ENCODE results near the gene PRSS33. TPM values are rescaled to one million over a fixed set of nuclear protein-coding genes. Genes with fewer than 3 reads are reported as not detected.

PRSS33 gene
- polyA plus RNA-seq, 2 of the 4 experiments (the other 2 are of a cell fraction) = 0.04 TPM; not detected in 1

- Histone ChIP-seq H3K27ac (no peak overlapping the region), H3K4me3 (no peak overlapping the region), H3K9me3 (no peaks in the 10 kb centered on the region), H3K4me2 (no peak overlapping the region), H3K4me1 (no peaks in the 10 kb centered on the region)
- no peak for TF ChIP-seq ZFP36 (IDR thresholded peaks at IDR 0.05; ENCODE audit: borderline replicate concordance, partially characterized antibody)
- TF ChIP-seq EP300 (IDR thresholded peaks at IDR 0.05) = no peak
- TF ChIP-seq, protein P1, sequence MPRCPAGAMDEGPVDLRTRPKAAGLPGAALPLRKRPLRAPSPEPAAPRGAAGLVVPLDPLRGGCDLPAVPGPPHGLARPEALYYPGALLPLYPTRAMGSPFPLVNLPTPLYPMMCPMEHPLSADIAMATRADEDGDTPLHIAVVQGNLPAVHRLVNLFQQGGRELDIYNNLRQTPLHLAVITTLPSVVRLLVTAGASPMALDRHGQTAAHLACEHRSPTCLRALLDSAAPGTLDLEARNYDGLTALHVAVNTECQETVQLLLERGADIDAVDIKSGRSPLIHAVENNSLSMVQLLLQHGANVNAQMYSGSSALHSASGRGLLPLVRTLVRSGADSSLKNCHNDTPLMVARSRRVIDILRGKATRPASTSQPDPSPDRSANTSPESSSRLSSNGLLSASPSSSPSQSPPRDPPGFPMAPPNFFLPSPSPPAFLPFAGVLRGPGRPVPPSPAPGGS (IDR thresholded peaks at IDR 0.05) = no peak
- TF ChIP-seq, protein P2, sequence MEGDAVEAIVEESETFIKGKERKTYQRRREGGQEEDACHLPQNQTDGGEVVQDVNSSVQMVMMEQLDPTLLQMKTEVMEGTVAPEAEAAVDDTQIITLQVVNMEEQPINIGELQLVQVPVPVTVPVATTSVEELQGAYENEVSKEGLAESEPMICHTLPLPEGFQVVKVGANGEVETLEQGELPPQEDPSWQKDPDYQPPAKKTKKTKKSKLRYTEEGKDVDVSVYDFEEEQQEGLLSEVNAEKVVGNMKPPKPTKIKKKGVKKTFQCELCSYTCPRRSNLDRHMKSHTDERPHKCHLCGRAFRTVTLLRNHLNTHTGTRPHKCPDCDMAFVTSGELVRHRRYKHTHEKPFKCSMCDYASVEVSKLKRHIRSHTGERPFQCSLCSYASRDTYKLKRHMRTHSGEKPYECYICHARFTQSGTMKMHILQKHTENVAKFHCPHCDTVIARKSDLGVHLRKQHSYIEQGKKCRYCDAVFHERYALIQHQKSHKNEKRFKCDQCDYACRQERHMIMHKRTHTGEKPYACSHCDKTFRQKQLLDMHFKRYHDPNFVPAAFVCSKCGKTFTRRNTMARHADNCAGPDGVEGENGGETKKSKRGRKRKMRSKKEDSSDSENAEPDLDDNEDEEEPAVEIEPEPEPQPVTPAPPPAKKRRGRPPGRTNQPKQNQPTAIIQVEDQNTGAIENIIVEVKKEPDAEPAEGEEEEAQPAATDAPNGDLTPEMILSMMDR (IDR thresholded peaks at IDR 0.05) = no peak
- TF ChIP-seq CHD2 (IDR thresholded peaks at IDR 0.05; ENCODE audit: low read length, partially characterized antibody) = no peak
- TF ChIP-seq KDM5A (IDR thresholded peaks at IDR 0.05) = no peak
- TF ChIP-seq EHMT2 (IDR thresholded peaks at IDR 0.05; ENCODE audit: low read depth) = no peak
- no peak for TF ChIP-seq NR3C1 (IDR thresholded peaks at IDR 0.05)
- TF ChIP-seq NFE2L2 (conservative IDR thresholded peaks at IDR 0.05; ENCODE audit: low read length) = no peak
- TF ChIP-seq KDM1A (IDR thresholded peaks at IDR 0.05; ENCODE audit: low read depth) = no peak
- no peak for TF ChIP-seq BHLHE40 (IDR thresholded peaks at IDR 0.05; ENCODE audit: low read depth, low read length)
- TF ChIP-seq REST (IDR thresholded peaks at IDR 0.05) = no peak
- no peak for TF ChIP-seq RAD21 (conservative IDR thresholded peaks at IDR 0.05 in 1 of 2, IDR thresholded peaks at IDR 0.05 in 1 of 2)
- FAIRE-seq = no peak
- POLR2A ChIA-PET = interaction anchor here (0.5 to 1.0 kb wide), 2 partner anchors 13 to 17 kb away, joined by 3 read pairs; no protein-coding TSS in a partner anchor
- DNase-seq (ENCODE audit: low read depth in 1 of 2, low spot score in 1 of 2) = no peak
- 66% methylated on average over 12 of the region's 15 CpGs for WGBS (ENCODE audit: missing lambda C conversion rate)
- CTCF ChIA-PET = interaction anchor here (0.7 to 3.8 kb wide), 8 partner anchors 8 to 122 kb away, joined by 3 to 17 read pairs (median 5); no protein-coding TSS in a partner anchor
- ATAC-seq = no peak
Observed at GRCh38 chr16:2784358-2785100, 2.8 kb downstream of the PRSS33 start.

DNA sequence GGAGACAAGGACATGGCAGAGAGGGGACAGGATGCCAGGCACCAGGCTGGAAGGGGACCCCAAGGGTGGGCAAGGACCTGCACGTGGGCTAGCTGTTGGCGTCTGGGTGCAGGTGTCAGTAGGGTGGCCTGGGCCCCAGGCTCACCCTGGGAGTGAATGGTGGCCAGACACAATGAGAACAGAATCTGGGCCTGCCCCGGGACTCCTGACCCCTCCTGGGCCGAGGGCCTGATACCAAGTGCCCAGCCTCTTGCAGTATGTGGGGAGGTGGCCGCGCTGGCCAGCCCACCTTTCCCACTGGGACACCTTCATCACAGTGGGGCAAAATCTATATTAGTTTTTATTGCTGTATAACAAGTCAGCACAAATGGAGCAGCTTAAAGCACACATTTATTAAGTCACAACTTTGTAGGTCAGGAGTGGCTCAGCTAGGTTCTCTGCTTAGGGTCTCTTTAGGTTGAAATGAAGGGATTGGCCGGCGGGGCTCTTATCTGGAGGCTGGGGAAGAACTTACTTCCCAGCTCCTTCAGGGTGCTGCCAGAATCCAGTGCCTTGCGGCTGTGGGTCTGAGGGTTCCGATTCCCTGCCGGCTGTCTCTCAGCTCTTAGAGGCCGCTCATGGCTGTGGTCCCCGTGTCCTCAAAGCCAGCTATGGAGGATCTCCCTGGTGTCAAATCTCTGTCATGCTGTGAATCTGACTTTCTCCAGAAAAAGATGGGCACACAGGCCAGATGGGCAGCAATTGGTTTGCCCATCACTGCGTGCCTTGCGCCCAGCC, 3.6 kb downstream of the PRSS33 start:
- CTCF ChIA-PET = interaction anchor here (0.8 to 3.8 kb wide), 9 partner anchors 8 to 123 kb away, joined by 3 to 17 read pairs (median 5); no protein-coding TSS in a partner anchor
- POLR2A ChIA-PET = interaction anchor here (0.5 to 1.0 kb wide), 2 partner anchors 12 to 16 kb away, joined by 3 read pairs; no protein-coding TSS in a partner anchor
- no peak for DNase-seq (ENCODE audit: low read depth in 1 of 2, low spot score in 1 of 2)
- Histone ChIP-seq H3K27ac (no peak overlapping the region), H3K9me3 (no peaks in the 10 kb centered on the region), H3K4me1 (peaks cover 1% of the 10 kb centered on the region; the same call in 1 of the 3 replicates), H3K4me3 (no peak overlapping the region), H3K4me2 (no peak overlapping the region)
- 83% methylated on average over 15 of the region's 15 CpGs for WGBS (ENCODE audit: missing lambda C conversion rate)
- TF ChIP-seq EHF (CRISPR knock-in tag; IDR thresholded peaks at IDR 0.05) (no peak), EP300 (IDR thresholded peaks at IDR 0.05) (no peak)
- no peak for ATAC-seq
- FAIRE-seq = no peak
